ENCODE data around the gene GNAQ. TPM values are rescaled to one million over a fixed set of nuclear protein-coding genes. Genes with fewer than 3 reads are reported as not detected.

The GNAQ gene
- total and polyA plus RNA-seq, 2 experiments from 2014 or later: 25.7 to 47.9 TPM

- Histone ChIP-seq H3K79me2 (peaks cover 98% of the 10 kb centered on the region), H3K4me3 (no peak overlapping the region), H3K9me3 (ENCODE audit: low read depth) (no peaks in the 10 kb centered on the region), H3K27ac (peak overlapping the region; percentile 5), H3K27me3 (no peaks in the 10 kb centered on the region), H3K4me1 (ENCODE audit: insufficient read depth) (peaks cover 10% of the 10 kb centered on the region), H3K4me2 (no peak overlapping the region), H3K9me2 (replicated peaks; ENCODE audit: insufficient read depth) (no peaks in the 10 kb centered on the region), H3K36me3 (replicated peaks; ENCODE audit: insufficient read depth, low read depth) (no peaks in the 10 kb centered on the region), H4K20me1 (ENCODE audit: insufficient read depth, poor library complexity, severe bottlenecking) (peaks cover 23% of the 10 kb centered on the region), H2AFZ (no peak overlapping the region)
- no peak for TF ChIP-seq EZH2 (IDR thresholded peaks at IDR 0.05; ENCODE audit: borderline replicate concordance)
- no peak for TF ChIP-seq CTCF (IDR thresholded peaks at IDR 0.05; ENCODE audit: poor library complexity)
- no peak for TF ChIP-seq EZH2phosphoT487 (IDR thresholded peaks at IDR 0.05; ENCODE audit: low read depth, severe bottlenecking, unreplicated experiment)
- DNase-seq (ENCODE audit: low spot score): no peak
- WGBS (ENCODE audit: low lambda C conversion rate, missing lambda C conversion rate): 82% methylated on average over 6 of the region's 6 CpGs
These were observed 77.5 kb downstream of the GNAQ start for GRCh38 chr9:77954013-77954665.

- Histone ChIP-seq H3K4me2 (no peak overlapping the region), H3K9me3 (ENCODE audit: low read depth) (no peaks in the 10 kb centered on the region), H3K9me2 (replicated peaks; ENCODE audit: insufficient read depth) (no peaks in the 10 kb centered on the region), H3K27ac (peak overlapping the region; percentile 5), H3K4me1 (ENCODE audit: insufficient read depth) (peaks cover 10% of the 10 kb centered on the region), H2AFZ (no peak overlapping the region), H3K36me3 (replicated peaks; ENCODE audit: insufficient read depth, low read depth) (no peaks in the 10 kb centered on the region), H3K27me3 (no peaks in the 10 kb centered on the region), H4K20me1 (ENCODE audit: insufficient read depth, poor library complexity, severe bottlenecking) (peaks cover 24% of the 10 kb centered on the region), H3K4me3 (no peak overlapping the region), H3K79me2 (peaks cover 98% of the 10 kb centered on the region)
- no peak for TF ChIP-seq EZH2 (IDR thresholded peaks at IDR 0.05; ENCODE audit: borderline replicate concordance)
- no peak for TF ChIP-seq EZH2phosphoT487 (IDR thresholded peaks at IDR 0.05; ENCODE audit: low read depth, severe bottlenecking, unreplicated experiment)
- no peak for TF ChIP-seq CTCF (IDR thresholded peaks at IDR 0.05; ENCODE audit: poor library complexity)
- no peak for DNase-seq (ENCODE audit: low spot score)
These were observed 78.0 kb downstream of the GNAQ start for GRCh38 chr9:77953590-77953989.

GRCh38 chr9:77952635-77953328 lies 78.8 kb downstream of the GNAQ start:
- WGBS (ENCODE audit: low lambda C conversion rate, missing lambda C conversion rate): 67% methylated on average over 2 of the region's 2 CpGs
- no peaks in the 10 kb centered on the region for H3K9me2 ChIP-seq (replicated peaks; ENCODE audit: insufficient read depth)
- TF ChIP-seq CTCF (IDR thresholded peaks at IDR 0.05; ENCODE audit: poor library complexity) (no peak), EZH2 (IDR thresholded peaks at IDR 0.05; ENCODE audit: borderline replicate concordance) (no peak), EZH2phosphoT487 (IDR thresholded peaks at IDR 0.05; ENCODE audit: low read depth, severe bottlenecking, unreplicated experiment) (no peak)
- no peaks in the 10 kb centered on the region for H3K9me3 ChIP-seq (ENCODE audit: low read depth)
- no peak for DNase-seq (ENCODE audit: low spot score)
- no peak overlapping the region for H3K4me3 ChIP-seq
- peaks cover 28% of the 10 kb centered on the region for H4K20me1 ChIP-seq (ENCODE audit: insufficient read depth, poor library complexity, severe bottlenecking)
- H3K36me3 ChIP-seq (replicated peaks; ENCODE audit: insufficient read depth, low read depth): no peaks in the 10 kb centered on the region
- peaks cover 10% of the 10 kb centered on the region for H3K4me1 ChIP-seq (ENCODE audit: insufficient read depth)
- H3K79me2 ChIP-seq: peaks cover 98% of the 10 kb centered on the region
- no peaks in the 10 kb centered on the region for H3K27me3 ChIP-seq
- H3K27ac ChIP-seq: peak overlapping the region; percentile 8
- no peak overlapping the region for H2AFZ ChIP-seq
- no peak overlapping the region for H3K4me2 ChIP-seq
